Activated CD4-positive, alpha-beta memory T cell treated with anti-CD3 and anti-CD28 coated beads, Interleukin-2, amount 10 ng/mL, durations not matched to agents 7 days and 5 days (primary cell): Measurements from ENCODE around the gene PLEKHG2. TPM values are rescaled to one million over a fixed set of nuclear protein-coding genes. Genes with fewer than 3 reads are reported as not detected.

Source experiments
- CTCF ChIA-PET: fragments of 350-600 bp; sonication (Branson Sonifier 250); formaldehyde crosslinking; loops from one replicate; lab custom pipeline; 2021; ENCODE audit warnings: antibody characterized with exemption, inconsistent platforms; lab: Charles Lee
- POLR2A ChIA-PET: fragments of 350-600 bp; sonication (Branson Sonifier 250); formaldehyde crosslinking; loops from one replicate; lab custom pipeline; 2021; ENCODE audit warnings: antibody characterized with exemption; lab: Charles Lee
- DNase-seq: peaks from one replicate; pipeline ENCODE4 v3.0.0-alpha.2; 2020
- H3K27ac Mint-ChIP-seq: one replicate; pipeline ENCODE4 v1.8.0; 2021; ENCODE audit warnings: mild to moderate bottlenecking, mixed read lengths
- H3K27me3 Mint-ChIP-seq: one replicate; pipeline ENCODE4 v1.8.0; 2021; ENCODE audit warnings: mixed read lengths
- H3K36me3 Mint-ChIP-seq: one replicate; pipeline ENCODE4 v1.8.0; 2021; ENCODE audit warnings: low read depth, mixed read lengths
- H3K4me1 Mint-ChIP-seq: one replicate; pipeline ENCODE4 v1.8.0; 2021; ENCODE audit warnings: mixed read lengths
- H3K4me3 Mint-ChIP-seq: one replicate; pipeline ENCODE4 v1.8.0; 2021; ENCODE audit warnings: mild to moderate bottlenecking, mixed read lengths
- H3K9me3 Mint-ChIP-seq: one replicate; pipeline ENCODE4 v1.8.0; 2021; ENCODE audit warnings: mixed read lengths
- total RNA-seq, 2 experiments: library from RNA; stranded (reverse); gene quantifications; one replicate each; pipeline ENCODE4 v1.2.3, GENCODE V29; 2021

PLEKHG2 gene
- total RNA-seq, 2 experiments from 2014 or later: 82.4 to 93.0 TPM

DNA sequence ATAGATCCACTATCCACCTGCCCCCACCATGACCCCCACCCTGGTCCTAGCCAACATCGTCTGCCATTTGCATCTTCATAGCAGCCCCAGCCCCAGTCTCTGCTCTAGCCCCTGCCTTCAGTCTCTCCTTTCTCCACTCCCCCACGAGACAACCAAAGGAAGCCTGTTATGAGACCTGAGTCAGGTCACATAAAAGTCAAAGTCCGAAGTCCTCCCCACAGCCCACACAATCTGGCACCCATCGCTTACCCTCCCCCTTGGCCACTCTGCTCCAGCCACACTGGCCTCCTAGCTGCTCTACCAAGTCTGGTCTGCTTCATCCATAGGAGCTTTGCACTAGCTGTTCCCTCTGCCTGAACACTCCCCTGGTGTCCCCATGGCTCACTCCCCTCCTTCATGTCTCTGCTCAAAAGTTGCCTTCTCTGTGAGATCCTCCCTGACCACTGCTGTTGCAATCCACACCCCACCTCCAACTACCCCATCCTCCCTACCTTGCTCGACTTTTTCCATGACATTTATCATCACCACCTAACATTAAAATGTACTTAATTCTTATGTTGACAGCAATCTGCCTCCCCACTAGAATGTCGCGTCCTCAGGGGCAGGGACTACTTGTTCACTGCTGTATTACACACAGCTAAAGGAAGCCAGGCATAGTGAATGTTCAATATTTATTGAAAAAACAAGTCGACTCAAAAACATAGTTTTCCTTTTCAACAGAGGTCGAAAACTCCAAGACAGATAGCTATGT is 1.2 kb upstream of the PLEKHG2 start:
- peaks cover 61% of the 10 kb centered on the region for H3K36me3 Mint-ChIP-seq
- H3K4me3 Mint-ChIP-seq: peak overlapping the region; percentile 89
- H3K27me3 Mint-ChIP-seq: peaks cover 2% of the 10 kb centered on the region
- ChIA-PET POLR2A (interaction anchor here (0.7 to 2.4 kb wide), 11 partner anchors 7 to 289 kb away, joined by 3 to 175 read pairs (median 10); partner anchors contain the start of genes GMFG, MED29, PAF1 and RPS16), CTCF (interaction anchor here (0.6 to 2.3 kb wide), 12 partner anchors 10 to 199 kb away, joined by 3 to 113 read pairs (median 10); partner anchors contain the start of genes GMFG, MED29, PAF1 and RPS16)
- H3K9me3 Mint-ChIP-seq: no peaks in the 10 kb centered on the region
- peaks cover 40% of the 10 kb centered on the region for H3K4me1 Mint-ChIP-seq
- DNase-seq: peak; percentile 40
- peak overlapping the region; percentile 96 for H3K27ac Mint-ChIP-seq

DNA sequence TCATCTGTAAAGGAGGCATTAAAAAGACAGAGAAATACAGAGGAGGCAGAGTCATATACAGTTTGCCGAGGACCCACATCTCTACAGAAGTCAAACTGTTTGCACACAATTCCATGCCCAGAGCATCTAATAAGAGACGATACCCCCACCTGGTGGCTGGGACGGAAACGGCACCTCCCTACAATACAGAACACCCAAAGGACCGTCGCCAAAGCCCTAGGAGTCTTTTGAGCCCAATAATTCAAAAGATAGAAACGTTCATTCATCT is 703 bp upstream of the PLEKHG2 start:
- ChIA-PET POLR2A (interaction anchor here (0.7 to 2.4 kb wide), 12 partner anchors 8 to 289 kb away, joined by 3 to 175 read pairs (median 10); partner anchors contain the start of genes GMFG, MED29, PAF1 and RPS16), CTCF (interaction anchor here (0.6 to 2.3 kb wide), 13 partner anchors 11 to 200 kb away, joined by 3 to 113 read pairs (median 9); partner anchors contain the start of genes GMFG, MED29, PAF1 and RPS16)
- H3K36me3 Mint-ChIP-seq: peaks cover 60% of the 10 kb centered on the region
- no peaks in the 10 kb centered on the region for H3K9me3 Mint-ChIP-seq
- peak overlapping the region; percentile 96 for H3K27ac Mint-ChIP-seq
- H3K4me3 Mint-ChIP-seq: peak overlapping the region; percentile 89
- H3K27me3 Mint-ChIP-seq: peaks cover 2% of the 10 kb centered on the region
- peaks cover 39% of the 10 kb centered on the region for H3K4me1 Mint-ChIP-seq
- DNase-seq: peak; percentile 93

DNA sequence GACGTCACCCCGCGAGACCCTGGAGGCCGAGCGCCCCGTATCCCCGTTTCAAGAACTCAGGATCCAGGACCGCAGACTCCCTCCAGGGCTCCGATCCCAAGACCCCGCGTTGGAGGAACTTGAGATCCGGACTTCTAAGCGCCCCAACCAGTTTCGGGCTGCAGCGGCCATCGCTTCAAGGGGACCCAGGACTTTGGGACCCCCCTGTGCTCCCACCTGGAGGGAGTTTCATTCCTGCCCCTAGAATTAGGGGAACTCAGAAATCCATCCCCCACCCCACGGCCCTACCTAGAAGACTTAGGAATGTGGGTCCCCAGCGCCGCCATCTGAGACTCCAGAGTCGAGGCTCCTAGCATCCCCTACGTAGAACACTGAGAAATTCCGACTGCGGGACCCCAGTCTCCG is 400 bp downstream of the PLEKHG2 start:
- DNase-seq: no peak
- Mint-ChIP-seq H3K4me3 (peak overlapping the region; percentile 89), H3K27me3 (peaks cover 2% of the 10 kb centered on the region), H3K36me3 (peaks cover 51% of the 10 kb centered on the region), H3K4me1 (peaks cover 39% of the 10 kb centered on the region), H3K27ac (peak overlapping the region; percentile 96), H3K9me3 (no peaks in the 10 kb centered on the region)
- POLR2A ChIA-PET: interaction anchor here (1.0 to 2.4 kb wide), 10 partner anchors 9 to 70 kb away, joined by 3 to 175 read pairs (median 10); partner anchors contain the start of genes MED29, PAF1, RPS16 and SAMD4B
- CTCF ChIA-PET: interaction anchor here (0.6 to 2.3 kb wide), 5 partner anchors 12 to 42 kb away, joined by 3 to 113 read pairs (median 30); partner anchors contain the start of genes MED29, PAF1 and SUPT5H

GRCh38 chr19:39413272-39413910 is 922 bp downstream of the PLEKHG2 start:
- H3K4me3 Mint-ChIP-seq: peak overlapping the region; percentile 89
- peak; percentile 41 for DNase-seq
- H3K27me3 Mint-ChIP-seq: peaks cover 2% of the 10 kb centered on the region

GRCh38 chr19:39413911-39414608 is 1.6 kb downstream of the PLEKHG2 start:
- H3K27me3 Mint-ChIP-seq: peaks cover 2% of the 10 kb centered on the region
- H3K4me3 Mint-ChIP-seq: peak overlapping the region; percentile 89
- POLR2A ChIA-PET: interaction anchor here (1.1 to 3.7 kb wide), 6 partner anchors 12 to 31 kb away, joined by 3 to 26 read pairs (median 7); partner anchors contain the start of genes MED29, PAF1, RPS16 and SUPT5H
- H3K36me3 Mint-ChIP-seq: peaks cover 47% of the 10 kb centered on the region
- CTCF ChIA-PET: interaction anchor here (0.6 to 1.8 kb wide), 4 partner anchors 13 to 104 kb away, joined by 3 to 6 read pairs (median 4); partner anchors contain the start of gene RPS16
- no peak for DNase-seq
- H3K4me1 Mint-ChIP-seq: peaks cover 39% of the 10 kb centered on the region
- H3K27ac Mint-ChIP-seq: peak overlapping the region; percentile 79
- H3K9me3 Mint-ChIP-seq: no peaks in the 10 kb centered on the region

More at GRCh38 chr19:39413272-39413910, 922 bp downstream of the PLEKHG2 start:
- Mint-ChIP-seq H3K4me1 (peaks cover 39% of the 10 kb centered on the region), H3K9me3 (no peaks in the 10 kb centered on the region), H3K27ac (peak overlapping the region; percentile 96), H3K36me3 (peaks cover 50% of the 10 kb centered on the region)
- ChIA-PET POLR2A (interaction anchor here (1.5 to 3.7 kb wide), 5 partner anchors 11 to 32 kb away, joined by 3 to 26 read pairs (median 7); partner anchors contain the start of genes MED29, PAF1, RPS16 and SUPT5H), CTCF (interaction anchor here (0.6 to 1.8 kb wide), 3 partner anchors 15 to 105 kb away, joined by 3 to 6 read pairs (median 4); partner anchors contain the start of gene RPS16)

- CTCF ChIA-PET: interaction anchor here (1.5 to 1.8 kb wide), 2 partner anchors 17 to 20 kb away, joined by 4 to 6 read pairs; partner anchors contain the start of gene RPS16
- no peak for DNase-seq
- Mint-ChIP-seq H3K36me3 (peaks cover 39% of the 10 kb centered on the region), H3K4me1 (peaks cover 36% of the 10 kb centered on the region), H3K9me3 (no peaks in the 10 kb centered on the region), H3K27me3 (peaks cover 2% of the 10 kb centered on the region), H3K4me3 (no peak overlapping the region), H3K27ac (no peak overlapping the region)
- POLR2A ChIA-PET: interaction anchor here (0.7 to 3.7 kb wide), 8 partner anchors 10 to 29 kb away, joined by 3 to 26 read pairs (median 6); partner anchors contain the start of genes MED29, PAF1 and RPS16
Observed at GRCh38 chr19:39415111-39416046, 2.9 kb downstream of the PLEKHG2 start.

DNA sequence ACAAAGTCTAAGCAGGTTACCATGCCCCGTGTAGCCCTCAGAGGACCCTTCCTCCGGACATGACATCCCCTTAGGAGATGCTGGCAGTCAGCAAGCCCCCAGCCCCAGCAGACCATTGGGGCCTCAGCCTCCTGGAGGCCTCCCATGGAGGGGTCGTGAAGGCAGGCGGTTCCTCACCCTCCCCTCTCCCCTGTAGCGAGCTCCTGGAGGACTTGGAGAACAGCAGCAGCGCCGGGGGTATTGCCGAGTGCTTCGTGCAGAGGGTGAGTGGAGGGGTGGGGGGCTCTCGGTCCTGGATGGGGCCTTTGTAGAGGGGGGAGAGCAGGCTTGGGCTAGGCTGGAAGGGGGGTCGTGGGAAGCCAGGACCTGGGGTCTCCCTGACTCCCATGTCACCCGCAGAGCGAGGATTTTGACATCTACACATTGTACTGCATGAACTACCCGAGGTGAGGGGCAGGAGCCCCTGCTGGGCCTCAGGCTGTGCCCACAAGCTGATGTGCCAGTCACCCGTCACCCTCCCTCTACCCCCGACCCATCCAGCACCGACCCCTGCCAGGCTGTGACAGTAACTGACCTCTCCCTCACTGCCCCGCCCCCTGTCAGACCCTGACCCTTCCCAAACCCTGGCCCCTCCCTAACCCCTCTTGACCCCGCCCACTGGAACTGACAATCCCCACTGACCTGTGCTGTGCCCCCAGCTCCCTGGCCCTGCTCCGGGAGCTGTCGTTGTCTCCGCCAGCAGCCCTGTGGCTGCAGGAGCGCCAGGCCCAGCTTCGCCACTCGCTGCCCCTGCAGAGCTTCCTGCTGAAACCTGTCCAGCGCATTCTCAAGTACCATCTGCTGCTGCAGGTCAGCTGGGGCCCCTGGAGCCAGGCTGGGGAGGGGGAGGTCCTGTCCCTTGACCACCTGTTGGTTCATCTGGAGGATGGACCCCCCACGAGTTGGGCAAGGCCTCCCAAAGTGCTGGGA is 4.0 kb downstream of the PLEKHG2 start:
- no peaks in the 10 kb centered on the region for H3K9me3 Mint-ChIP-seq
- ChIA-PET POLR2A (interaction anchor here (1.0 to 5.7 kb wide), 7 partner anchors 8 to 19 kb away, joined by 3 to 30 read pairs (median 6); partner anchors contain the start of gene RPS16), CTCF (no interaction called here)
- H3K36me3 Mint-ChIP-seq: peaks cover 32% of the 10 kb centered on the region
- peaks cover 2% of the 10 kb centered on the region for H3K27me3 Mint-ChIP-seq
- H3K4me3 Mint-ChIP-seq: no peak overlapping the region
- H3K4me1 Mint-ChIP-seq: peaks cover 26% of the 10 kb centered on the region
- DNase-seq: no peak
- no peak overlapping the region for H3K27ac Mint-ChIP-seq

GRCh38 chr19:39417463-39418181 is 5.2 kb downstream of the PLEKHG2 start:
- no peaks in the 10 kb centered on the region for H3K9me3 Mint-ChIP-seq
- POLR2A ChIA-PET: interaction anchor here (1.1 to 5.7 kb wide), 5 partner anchors 8 to 18 kb away, joined by 3 to 30 read pairs (median 6); partner anchors contain the start of gene RPS16
- H3K27me3 Mint-ChIP-seq: no peaks in the 10 kb centered on the region
- peaks cover 18% of the 10 kb centered on the region for H3K4me1 Mint-ChIP-seq
- CTCF ChIA-PET: no interaction called here
- H3K4me3 Mint-ChIP-seq: no peak overlapping the region
- no peak for DNase-seq
- H3K27ac Mint-ChIP-seq: no peak overlapping the region
- peaks cover 32% of the 10 kb centered on the region for H3K36me3 Mint-ChIP-seq

GRCh38 chr19:39419003-39419402 is 6.5 kb downstream of the PLEKHG2 start:
- peaks cover 13% of the 10 kb centered on the region for H3K4me1 Mint-ChIP-seq
- no peak overlapping the region for H3K27ac Mint-ChIP-seq
- ChIA-PET POLR2A (interaction anchor here (1.6 to 5.7 kb wide), 3 partner anchors 9 to 17 kb away, joined by 4 to 30 read pairs (median 7); partner anchors contain the start of gene RPS16), CTCF (no interaction called here)
- no peaks in the 10 kb centered on the region for H3K27me3 Mint-ChIP-seq
- no peak overlapping the region for H3K4me3 Mint-ChIP-seq
- H3K36me3 Mint-ChIP-seq: peaks cover 36% of the 10 kb centered on the region
- DNase-seq: no peak
- H3K9me3 Mint-ChIP-seq: no peaks in the 10 kb centered on the region

GRCh38 chr19:39420769-39421168 is 8.3 kb downstream of the PLEKHG2 start:
- ChIA-PET POLR2A (interaction anchor here (1.6 to 5.7 kb wide), 2 partner anchors 15 to 24 kb away, joined by 3 to 30 read pairs; partner anchors contain the start of gene RPS16), CTCF (interaction anchor here (1.4 kb wide), 1 partner anchor 14 kb away, joined by 3 read pairs; no protein-coding TSS in a partner anchor)
- no peak for DNase-seq
- no peak overlapping the region for H3K27ac Mint-ChIP-seq
- no peaks in the 10 kb centered on the region for H3K4me1 Mint-ChIP-seq
- peaks cover 39% of the 10 kb centered on the region for H3K36me3 Mint-ChIP-seq
- no peaks in the 10 kb centered on the region for H3K9me3 Mint-ChIP-seq
- no peaks in the 10 kb centered on the region for H3K27me3 Mint-ChIP-seq
- H3K4me3 Mint-ChIP-seq: no peak overlapping the region
